COLO668 (cell line): ENCODE results near the gene MX1.

Source experiments
- DNase-seq: peaks from one replicate; lab custom pipeline; 2025; ENCODE audit not compliant: unreplicated experiment; lab: John Stamatoyannopoulos, UW

Gene MX1

GRCh38 chr21:41459884-41460534 lies 34.0 kb downstream of the MX1 start:
- no peak for DNase-seq

- peak; percentile 71 for DNase-seq
These were observed 34.8 kb downstream of the MX1 start for GRCh38 chr21:41460578-41461527.

- no peak for DNase-seq
These were observed 39.2 kb downstream of the MX1 start for GRCh38 chr21:41465176-41465781.

GRCh38 chr21:41466024-41466820 lies 40.2 kb downstream of the MX1 start:
- DNase-seq: no peak

GRCh38 chr21:41470054-41470453 lies 44.0 kb downstream of the MX1 start:
- DNase-seq: no peak

- no peak for DNase-seq
These were observed 46.9 kb downstream of the MX1 start for GRCh38 chr21:41472753-41473548.

- DNase-seq: peak; percentile 66
These were observed 49.8 kb downstream of the MX1 start for GRCh38 chr21:41475714-41476420.

- DNase-seq: peak; percentile 95
These were observed 51.7 kb downstream of the MX1 start for GRCh38 chr21:41477641-41478318.

- DNase-seq: peak; percentile 56
These were observed 52.5 kb downstream of the MX1 start for GRCh38 chr21:41478319-41479177.

GRCh38 chr21:41479686-41480085 lies 53.6 kb downstream of the MX1 start:
- peak; percentile 42 for DNase-seq

GRCh38 chr21:41480086-41480690 lies 54.1 kb downstream of the MX1 start:
- no peak for DNase-seq

GRCh38 chr21:41481191-41481590 lies 55.2 kb downstream of the MX1 start:
- DNase-seq: no peak

- DNase-seq: peak; percentile 15
These were observed 56.3 kb downstream of the MX1 start for GRCh38 chr21:41482301-41482700.

- no peak for DNase-seq
These were observed 56.9 kb downstream of the MX1 start for GRCh38 chr21:41482980-41483379.

GRCh38 chr21:41483415-41483814 lies 57.4 kb downstream of the MX1 start:
- no peak for DNase-seq

- DNase-seq: no peak
These were observed 57.9 kb downstream of the MX1 start for GRCh38 chr21:41483973-41484372.

GRCh38 chr21:41487082-41487481 lies 61.0 kb downstream of the MX1 start:
- no peak for DNase-seq

- DNase-seq: no peak
These were observed 62.0 kb downstream of the MX1 start for GRCh38 chr21:41488080-41488479.
